ENCODE measurements around the gene MYO18B.

The MYO18B gene

DNA sequence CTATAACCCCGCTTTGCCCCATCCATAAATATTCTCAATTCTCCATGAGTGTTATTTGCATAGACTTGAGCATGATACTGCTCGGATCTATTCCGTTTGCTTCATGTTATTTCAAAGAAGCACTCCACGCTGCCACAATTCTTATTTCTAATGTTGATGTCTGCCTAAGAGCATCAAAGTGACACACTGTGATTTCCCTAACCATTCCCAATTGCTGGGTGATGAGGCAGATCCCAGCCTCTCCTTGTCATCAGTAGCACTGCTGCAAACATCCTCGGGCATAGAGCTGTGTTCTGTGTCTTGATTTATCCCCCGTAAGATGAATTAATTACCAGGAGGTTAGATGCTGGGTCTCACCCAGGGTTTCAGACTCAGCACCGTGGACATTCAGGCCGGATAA lies 249.0 kb downstream of the MYO18B start:
- DNase-seq (ENCODE audit: low spot score) = no peak

DNA sequence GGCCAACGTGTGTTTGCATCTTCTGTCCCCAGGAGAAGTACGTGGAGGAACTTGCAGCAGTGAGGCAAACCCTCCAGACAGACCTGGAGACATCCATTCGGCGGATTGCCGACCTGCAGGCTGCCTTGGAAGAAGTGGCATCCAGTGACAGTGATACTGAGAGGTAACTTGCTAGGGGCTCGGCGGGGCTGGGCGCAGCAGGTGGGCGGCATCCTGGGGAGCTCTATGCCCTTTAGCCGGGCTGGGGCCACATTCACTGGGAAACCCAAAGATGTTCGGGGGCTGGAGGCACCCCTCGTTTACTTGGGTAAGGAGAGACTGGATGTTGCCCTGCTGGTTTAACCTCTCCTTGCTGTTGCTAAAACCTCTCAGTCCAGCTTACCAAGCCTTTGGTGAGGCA lies 250.3 kb downstream of the MYO18B start:
- DNase-seq (ENCODE audit: low spot score) = no peak

DNA sequence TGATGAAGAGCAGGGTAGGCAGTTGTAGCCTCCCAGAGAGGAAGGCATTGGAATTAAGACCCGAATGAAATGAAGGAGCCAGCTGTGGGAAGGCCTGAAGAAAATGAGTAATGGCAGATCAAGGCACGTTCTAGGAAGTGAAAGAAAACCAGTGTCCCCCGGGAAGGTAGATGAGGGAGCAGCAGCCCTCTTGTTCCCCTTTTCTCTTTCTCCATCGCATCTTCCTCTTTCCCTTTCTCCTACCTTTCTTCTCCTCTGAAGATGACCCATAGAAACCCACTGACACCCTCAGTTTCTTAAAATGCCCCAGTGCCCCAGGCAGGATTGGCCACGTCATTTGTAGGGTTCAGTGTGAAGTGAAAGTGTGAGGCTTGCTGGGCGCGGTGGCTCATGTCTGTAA lies 254.7 kb downstream of the MYO18B start:
- DNase-seq (ENCODE audit: low spot score) = no peak

DNA sequence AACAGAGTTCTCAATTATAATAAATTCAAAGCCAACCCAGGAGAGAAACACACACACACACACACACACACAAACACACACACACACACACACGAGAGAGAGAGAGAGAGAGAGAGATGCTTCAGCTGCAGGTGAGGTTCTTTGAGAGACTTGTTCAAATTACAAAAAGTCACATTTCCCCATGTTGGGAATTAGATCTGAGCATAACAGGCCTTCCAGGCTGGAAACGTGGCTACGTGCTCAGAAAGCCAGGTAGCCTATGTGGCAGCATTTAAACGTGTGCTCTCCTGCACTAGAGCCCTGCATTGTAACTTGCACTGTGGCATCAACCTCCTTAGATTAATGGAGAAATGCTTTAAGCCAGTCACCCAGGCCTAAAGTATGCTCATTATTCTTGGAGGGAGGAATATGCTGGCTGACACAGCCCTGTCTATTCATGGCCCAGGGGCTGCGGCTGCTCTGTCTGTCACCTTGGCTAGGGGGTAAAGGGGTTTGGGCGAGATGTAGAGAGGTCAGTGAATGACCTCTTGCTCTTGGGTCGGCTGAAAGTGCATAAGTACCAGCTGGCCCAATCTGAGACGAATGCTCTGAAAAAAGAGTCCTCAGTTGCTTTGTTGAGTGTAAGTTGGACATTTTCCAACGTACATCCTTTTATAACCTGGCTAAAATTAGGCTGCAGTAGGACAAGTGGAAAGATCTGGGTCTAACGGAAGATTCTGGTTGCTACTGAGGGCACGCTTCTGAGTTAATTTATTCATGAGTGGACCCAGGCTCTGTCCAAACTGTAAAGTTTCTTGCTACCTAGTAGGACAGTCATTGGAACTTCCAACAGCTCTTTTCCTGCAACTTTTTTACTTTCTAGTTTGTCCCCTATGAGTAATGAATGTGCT lies 256.1 kb downstream of the MYO18B start:
- DNase-seq (ENCODE audit: low spot score) = no peak

DNA sequence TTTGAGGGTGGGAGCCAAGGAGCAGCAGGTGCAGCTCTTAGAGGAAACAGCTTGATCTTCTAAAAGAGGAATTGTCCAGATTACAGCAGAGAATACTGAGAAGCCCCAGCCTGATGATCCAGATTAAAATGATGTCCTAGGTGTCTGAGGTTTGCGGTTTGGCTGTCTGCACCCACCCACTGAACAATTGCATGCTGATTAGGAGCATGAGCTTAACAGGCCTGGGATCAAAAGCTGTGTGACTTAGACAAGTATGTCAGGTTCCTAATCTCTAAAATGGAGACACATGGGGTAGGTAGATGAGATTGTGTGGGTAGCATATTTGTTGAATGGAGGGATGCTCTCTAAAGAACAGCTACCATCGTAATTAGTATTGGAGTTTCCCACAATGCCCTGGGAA lies 260.5 kb downstream of the MYO18B start:
- DNase-seq (ENCODE audit: low spot score) = no peak

DNA sequence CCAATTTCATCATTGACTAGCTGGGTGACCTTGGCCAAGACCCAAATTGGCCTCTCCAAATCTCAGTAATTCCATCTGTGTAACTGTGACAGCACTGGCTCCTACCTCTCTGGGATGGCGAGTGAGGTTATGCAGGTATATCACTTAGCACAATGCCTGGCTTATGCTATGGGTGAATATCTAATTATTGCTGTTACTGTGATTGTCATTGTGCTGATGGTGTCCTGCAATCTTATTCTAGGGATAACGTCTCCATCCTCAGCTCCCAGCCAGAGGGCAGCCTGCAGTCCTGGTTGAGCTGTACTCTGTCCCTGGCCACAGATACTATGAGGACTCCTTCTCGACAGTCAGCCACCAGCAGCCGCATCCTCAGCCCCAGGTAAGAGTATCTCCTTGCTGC lies 262.5 kb downstream of the MYO18B start:
- no peak for DNase-seq (ENCODE audit: low spot score)

DNA sequence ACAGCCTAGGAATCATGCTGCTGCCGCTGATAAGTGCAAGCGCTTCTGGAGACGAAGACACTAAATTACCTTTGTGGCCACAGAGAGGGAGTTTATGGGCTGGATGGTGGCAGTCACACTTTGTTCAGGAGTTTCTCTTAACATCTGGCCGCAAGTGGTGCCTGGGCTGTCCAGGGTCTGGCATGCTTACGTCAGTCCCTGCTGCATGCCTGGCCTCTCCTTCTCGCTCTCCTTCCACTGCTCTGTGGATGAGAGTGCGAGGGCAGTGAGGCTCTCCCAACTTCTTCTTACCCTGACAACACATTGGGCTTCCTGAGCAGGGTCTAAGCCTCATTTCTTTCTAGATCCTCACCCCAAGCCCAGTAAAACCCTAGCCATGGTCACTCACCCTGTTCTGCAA lies 266.6 kb downstream of the MYO18B start:
- DNase-seq (ENCODE audit: low spot score) = no peak

DNA sequence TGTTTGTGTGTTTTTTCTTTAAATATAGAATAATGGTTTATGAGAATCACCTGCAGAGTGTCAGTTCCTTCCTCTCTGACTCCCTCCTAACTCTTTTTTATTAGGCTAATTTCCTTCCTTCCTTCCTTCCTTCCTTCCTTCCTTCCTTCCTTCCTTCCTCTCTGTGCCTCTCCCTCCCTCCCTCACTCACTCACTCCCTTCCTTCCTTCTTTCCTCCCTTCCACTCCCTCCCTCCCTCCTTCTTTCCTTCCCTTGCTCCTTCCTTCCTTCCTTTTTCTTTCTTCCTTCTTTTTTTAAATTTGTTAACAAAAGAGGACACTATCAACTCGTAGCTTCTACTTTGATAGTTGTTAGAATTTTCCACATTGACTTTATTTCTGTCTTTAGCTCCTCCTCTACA lies 274.9 kb downstream of the MYO18B start:
- DNase-seq (ENCODE audit: low spot score) = no peak

DNA sequence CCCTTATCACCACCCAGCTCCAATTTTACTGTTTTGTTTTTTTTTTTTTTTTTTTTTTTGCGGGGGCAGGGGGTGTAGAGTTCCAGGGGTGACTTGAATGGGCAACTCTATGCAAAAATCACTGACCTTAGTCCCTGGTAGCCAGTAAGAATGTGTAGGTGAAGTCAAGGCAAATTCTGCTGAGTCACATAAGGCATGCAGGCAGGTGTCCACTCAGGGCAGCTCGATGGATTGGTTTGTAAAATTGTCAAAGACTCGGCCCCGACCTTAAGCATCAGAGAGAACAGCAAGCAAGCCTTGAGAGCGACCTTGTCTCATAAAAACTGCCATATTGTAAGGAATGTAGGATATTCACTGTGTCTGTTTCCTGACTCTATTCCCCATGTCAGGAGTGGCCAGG lies 275.9 kb downstream of the MYO18B start:
- no peak for DNase-seq (ENCODE audit: low spot score)

DNA sequence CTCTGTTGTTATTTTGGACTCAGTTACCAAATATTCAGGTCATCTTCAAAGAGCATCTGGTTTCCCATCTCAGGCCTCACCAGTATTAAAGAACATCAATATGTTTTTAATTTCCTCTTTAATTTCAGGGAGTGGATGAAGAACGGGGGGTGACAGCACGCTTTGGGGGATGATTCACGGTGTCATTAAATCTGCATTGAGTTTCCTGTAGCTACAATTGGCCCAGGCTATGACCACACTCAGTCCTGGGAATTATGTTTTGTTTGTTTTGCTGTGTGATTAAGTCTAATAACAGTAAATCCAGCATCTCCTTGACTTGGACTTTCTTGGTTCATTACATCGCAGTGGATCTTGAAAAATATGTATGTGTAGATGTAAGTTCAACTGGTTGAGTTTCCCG lies 277.6 kb downstream of the MYO18B start:
- no peak for DNase-seq (ENCODE audit: low spot score)

DNA sequence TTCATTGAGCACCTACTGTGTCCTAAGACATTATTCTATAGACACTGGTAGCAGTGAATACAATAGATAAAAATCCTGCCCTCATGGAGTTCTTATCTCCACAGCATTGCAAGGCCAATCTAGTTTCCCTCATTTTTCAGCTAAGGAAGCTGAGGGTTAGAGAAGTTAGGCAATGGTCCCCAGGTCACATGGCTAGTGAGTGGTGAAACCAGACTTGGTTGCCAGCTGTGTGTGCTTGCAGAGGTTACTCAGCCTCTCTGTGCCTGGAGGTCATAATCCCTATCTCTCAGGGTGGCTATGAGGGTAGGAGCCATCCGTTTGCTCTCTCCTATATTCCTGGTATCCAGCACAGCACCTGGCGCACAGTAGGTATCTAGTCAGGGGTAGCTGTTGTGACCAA lies 279.5 kb downstream of the MYO18B start:
- no peak for DNase-seq (ENCODE audit: low spot score)

DNA sequence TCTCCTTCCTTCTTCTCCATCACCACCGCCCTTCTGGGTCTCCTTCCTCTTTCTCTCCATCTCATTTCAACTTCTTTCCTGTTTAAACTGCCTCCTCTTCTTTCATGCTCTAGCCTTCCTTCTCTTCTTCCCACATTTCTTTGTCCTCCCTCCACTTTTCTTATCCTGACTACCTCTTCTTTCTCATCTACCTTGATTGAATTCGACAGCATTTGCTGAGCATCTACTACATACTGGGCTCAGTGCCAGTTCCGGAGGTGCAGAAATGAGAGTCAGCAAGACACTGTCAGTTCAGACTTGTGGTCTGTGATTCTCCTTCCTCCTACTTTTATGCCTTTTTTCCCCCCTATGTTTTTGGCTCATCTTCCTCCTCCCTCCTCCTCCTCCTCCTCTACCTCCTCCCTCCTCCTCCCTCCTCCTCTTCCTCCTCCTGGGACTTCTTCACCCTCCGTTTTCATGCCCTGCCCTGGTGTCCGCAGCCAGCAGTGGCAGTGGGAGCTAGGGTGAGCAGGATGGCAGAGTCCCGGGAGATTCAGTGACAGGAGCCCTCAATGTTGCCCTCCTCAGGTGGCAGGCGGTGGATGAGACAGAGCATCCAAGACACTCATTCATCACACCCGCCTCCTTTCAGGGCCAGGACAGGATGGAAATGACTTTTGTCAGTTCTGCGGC lies 281.3 kb downstream of the MYO18B start:
- DNase-seq (ENCODE audit: low spot score) = no peak

DNA sequence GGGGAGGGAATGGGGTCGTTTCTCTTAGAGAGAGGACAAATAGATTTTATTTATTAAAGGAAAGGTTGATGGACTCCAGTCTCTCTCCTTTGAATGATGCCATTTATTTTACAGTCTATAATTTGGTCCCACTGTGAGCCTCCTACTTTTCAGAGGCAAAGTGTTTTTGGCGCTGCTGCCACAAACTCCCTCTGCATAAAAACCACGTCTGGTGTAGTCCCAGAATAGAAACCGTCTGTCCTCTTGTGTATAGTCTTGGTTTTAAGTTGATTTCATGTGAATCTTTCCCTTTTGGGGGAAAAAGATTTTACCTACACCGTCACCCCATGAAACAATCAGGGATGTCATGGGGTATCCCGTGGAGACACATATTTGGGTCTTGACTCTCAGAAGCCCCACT lies 283.6 kb downstream of the MYO18B start:
- no peak for DNase-seq (ENCODE audit: low spot score)

DNA sequence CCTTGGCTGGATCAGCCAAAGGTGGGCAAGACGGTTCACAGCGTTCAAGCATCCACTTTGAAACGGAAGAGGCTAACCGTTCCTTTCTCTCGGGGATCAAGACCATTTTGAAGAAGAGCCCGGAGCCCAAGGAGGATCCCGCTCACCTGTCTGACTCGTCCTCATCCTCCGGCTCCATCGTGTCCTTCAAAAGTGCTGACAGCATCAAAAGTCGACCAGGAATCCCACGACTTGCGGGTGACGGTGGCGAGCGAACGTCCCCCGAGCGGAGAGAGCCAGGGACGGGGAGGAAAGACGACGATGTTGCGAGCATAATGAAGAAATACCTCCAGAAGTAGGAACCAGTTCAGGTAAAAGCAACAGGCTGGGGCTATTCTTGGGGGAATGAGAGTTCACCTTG lies 285.4 kb downstream of the MYO18B start:
- no peak for DNase-seq (ENCODE audit: low spot score)

DNA sequence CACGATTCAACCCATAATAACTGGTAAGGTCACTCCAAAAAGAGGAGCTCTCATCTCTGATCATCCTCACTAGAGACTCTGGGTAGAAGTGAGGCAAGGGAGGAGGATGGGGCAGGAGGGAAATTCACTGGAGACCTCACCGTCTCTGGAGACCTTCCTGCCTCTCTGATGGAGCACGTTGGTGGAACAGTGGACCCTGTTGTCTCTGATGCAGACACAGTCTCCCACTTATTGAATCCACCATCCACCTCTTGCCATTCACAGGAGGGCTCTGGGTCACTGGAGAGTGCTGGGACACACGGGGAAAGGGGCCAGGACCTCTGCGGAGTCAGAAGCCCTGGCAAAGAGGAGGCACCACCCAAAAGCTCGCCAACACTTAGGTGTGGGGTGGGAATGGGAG lies 289.7 kb downstream of the MYO18B start:
- DNase-seq (ENCODE audit: low spot score) = no peak

DNA sequence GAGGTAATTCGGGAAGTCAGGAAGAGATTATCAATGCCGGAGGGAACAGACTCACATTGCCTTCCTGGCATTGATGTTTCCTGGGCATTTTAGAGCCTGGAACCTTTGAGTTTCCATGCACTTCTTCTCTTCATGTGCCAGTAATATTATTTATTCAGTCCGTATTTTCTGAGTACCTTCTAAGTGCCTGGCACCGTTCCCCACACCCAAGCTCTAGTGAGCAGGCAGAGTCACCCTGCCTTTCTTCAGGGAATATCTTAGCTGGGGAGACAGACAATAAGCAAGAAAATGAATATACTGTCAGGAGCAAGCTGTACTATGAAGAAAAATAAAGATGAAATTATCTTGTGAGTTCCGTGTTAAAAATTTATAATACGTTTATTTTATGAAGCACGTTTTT lies 291.1 kb downstream of the MYO18B start:
- DNase-seq (ENCODE audit: low spot score) = no peak

DNA sequence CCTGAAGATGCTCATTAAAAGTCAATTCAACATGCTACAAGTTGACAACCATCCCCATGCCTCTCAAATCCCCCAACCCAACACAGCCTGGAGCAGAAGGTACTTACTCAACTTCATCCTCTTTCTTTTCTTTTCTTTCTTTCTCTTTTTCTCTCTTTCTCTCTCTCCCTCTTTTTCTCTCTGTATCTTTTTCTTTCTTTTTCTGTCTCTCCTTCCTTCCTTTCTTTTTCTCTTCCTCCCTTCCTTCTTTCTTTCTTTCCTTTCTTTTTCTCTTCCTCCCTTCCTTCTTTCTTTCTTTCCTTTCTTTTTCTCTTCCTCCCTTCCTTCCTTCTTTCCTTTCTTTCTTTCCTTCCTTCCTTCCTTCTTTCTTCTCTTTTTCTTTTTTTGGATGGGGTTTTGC lies 291.6 kb downstream of the MYO18B start:
- no peak for DNase-seq (ENCODE audit: low spot score)

DNA sequence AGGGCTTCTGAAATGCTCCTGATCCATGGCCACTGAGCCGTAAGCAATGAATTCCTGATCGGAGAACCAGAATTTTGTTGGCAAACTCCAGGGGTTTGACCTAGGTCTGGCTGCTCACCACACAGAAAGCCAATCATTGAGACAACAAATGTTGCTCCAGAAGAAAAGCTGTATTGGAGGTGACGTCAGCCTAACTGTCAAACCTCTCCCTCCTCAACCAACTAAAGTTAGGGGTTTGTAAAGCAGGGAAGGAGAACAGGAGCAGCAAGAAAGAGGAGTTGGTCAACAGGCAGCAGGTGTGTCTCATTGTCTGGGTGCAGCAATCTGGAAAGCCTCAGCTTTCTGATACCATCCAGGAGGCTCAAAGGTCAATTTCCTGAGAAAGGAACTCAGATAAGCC lies 293.5 kb downstream of the MYO18B start:
- no peak for DNase-seq (ENCODE audit: low spot score)

DNA sequence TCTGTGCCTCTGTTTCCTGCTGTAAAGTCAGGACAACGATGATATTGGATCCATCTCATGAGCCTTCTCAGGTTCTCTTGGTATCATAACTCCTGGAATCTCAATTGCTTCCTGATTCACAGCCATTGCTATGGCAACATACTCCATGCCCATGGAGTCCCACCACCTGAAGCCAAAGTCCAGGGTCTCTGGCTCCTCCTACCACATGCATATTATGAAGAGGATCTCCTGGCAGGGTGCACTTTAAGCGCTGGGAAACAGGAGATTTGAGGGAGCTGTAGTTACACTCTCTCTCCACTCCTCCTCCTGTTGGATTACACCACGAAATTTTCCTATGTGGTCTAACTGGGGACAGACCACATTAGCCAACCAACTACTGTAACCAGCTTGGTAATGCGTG lies 296.4 kb downstream of the MYO18B start:
- no peak for DNase-seq (ENCODE audit: low spot score)

DNA sequence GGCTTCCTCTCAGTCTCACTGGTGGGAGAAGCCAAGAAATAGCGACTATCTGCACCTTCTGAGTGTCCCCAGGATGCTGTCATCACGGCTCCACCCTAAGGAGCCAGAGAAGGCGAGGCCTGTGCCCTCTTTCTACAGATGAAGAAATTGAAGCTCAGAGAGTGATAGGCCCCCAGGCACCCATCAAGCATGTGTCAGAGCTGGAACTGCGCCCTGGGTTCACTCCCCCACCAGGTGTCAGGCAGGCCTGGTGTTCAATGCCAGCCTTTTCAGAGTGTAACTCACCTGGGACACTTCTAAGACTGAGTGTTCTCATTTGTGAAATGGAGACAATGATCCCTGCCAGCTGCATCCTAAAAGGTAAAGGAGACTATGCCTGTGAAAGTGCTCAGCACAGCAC lies 299.9 kb downstream of the MYO18B start:
- DNase-seq (ENCODE audit: low spot score) = no peak

DNA sequence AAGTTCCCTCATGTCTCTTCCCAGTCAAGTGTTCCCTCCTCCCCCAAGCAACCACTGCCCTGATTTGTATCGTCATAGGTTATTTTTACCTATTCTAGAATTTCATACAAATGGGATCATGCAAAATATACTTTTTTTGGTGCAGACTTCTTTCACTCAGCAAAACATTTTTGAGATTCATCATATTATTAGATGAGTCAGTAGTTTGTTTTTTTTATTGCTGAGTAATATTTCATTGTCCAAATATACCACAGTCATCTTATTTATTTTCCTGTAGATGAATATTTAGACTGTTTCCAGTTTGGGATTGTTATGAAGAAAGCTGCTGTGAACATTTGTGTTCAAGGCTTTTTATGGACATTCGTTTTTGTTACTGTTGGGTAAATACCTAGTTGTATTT lies 301.0 kb downstream of the MYO18B start:
- no peak for DNase-seq (ENCODE audit: low spot score)

DNA sequence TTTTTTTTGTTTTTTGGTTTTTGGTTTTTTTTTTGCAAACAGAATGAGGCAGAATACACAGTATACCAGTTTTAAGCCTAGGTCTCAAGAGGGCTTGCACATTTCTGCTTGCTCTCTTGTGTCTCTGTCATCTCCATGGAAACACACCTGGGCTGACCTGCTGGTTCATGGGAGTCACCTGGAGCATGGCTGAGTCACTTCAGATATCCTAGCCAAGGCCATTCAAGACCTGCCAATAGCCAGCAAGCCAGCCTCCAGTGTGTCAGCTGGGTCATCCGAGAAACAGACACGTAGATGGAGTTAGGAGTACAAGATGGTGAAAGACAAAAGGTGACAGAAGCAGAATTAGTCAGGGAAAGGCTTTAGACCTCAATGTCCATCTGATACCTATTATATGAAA lies 303.1 kb downstream of the MYO18B start:
- DNase-seq (ENCODE audit: low spot score) = no peak

DNA sequence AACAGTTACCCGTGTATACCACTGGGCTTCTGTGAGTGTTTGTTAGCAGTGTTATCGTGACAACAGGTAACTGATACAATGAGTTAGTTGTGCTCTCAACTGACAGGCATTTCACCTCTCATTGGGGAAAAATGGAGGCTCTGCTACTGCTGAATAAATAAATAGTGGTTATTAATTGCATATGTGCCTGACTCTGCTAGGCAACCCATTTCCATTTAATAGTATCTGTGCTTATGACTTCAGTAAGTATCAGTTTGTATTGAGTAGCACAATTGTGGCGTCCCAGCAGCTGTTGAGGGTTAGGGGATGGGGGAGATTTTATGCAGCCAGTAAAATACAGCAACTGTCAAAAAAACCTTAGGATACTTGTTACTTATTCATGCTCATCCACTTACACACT lies 303.9 kb downstream of the MYO18B start:
- DNase-seq (ENCODE audit: low spot score) = no peak

DNA sequence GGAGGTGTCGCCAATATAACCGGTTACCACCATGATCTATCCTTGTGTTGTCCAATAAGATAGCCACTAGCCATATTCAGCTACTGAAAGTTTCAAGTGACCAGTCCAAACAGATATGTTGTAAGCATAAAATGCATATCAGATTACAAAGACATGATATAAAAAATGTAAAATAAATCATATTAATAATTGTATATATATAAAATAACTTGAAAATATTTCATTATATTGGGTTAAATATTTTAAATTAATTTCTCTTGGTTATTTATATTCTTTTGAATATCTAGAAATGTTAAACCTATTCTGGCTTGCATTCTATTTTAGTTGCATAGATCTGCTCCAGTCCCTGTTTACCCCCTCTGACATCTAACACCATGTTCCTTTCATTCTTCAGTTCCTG lies 305.5 kb downstream of the MYO18B start:
- no peak for DNase-seq (ENCODE audit: low spot score)
